HFFc6 (cell line): ENCODE results near the gene ZNF664. TPM values are rescaled to one million over a fixed set of nuclear protein-coding genes. Genes with fewer than 3 reads are reported as not detected.

Source experiments
- DNase-seq: peaks from one replicate; pipeline ENCODE4 v3.0.0-alpha.2; 2018
- H3K27ac Mint-ChIP-seq: 2 replicates; pipeline ENCODE4 v1.8.0; 2020; ENCODE audit warnings: mild to moderate bottlenecking, mixed read lengths
- H3K27me3 Mint-ChIP-seq: 2 replicates; pipeline ENCODE4 v1.8.0; 2021; ENCODE audit warnings: mild to moderate bottlenecking, moderate library complexity, mixed read lengths; ENCODE audit not compliant: insufficient read depth
- H3K36me3 Mint-ChIP-seq: 2 replicates; pipeline ENCODE4 v1.8.0; 2021; ENCODE audit warnings: low read depth, mixed read lengths
- H3K4me1 Mint-ChIP-seq: 2 replicates; pipeline ENCODE4 v1.8.0; 2020; ENCODE audit warnings: low read depth, mixed read lengths
- H3K4me3 Mint-ChIP-seq: 2 replicates; pipeline ENCODE4 v1.8.0; 2020; ENCODE audit warnings: mild to moderate bottlenecking, moderate library complexity, mixed read lengths
- H3K9me3 Mint-ChIP-seq: 2 replicates; pipeline ENCODE4 v1.8.0; 2020; ENCODE audit warnings: mild to moderate bottlenecking, mixed read lengths
- total RNA-seq, 6 experiments: library from RNA; stranded (reverse); fragmentation: NEBNext Ultra II Directional; extraction: Animal tissue kit (Norgen Biotek cat#: 25700); gene quantifications; 2 replicates in 1 of 6; 3 replicates in 5 of 6; pipeline ENCODE4 v1.2.3, GENCODE V29; 2021
- TF ChIP-seq, protein P1 (sequence below): fragments of 200-600 bp; sonication (generic); IDR thresholded peaks from 2 replicates; pipeline ENCODE4 v1.5.0; 2021; ENCODE audit warnings: antibody characterized with exemption, mild to moderate bottlenecking

ZNF664 gene
- total RNA-seq, 6 experiments from 2014 or later = 49.1 to 55.2 (median 53.4) TPM

DNA sequence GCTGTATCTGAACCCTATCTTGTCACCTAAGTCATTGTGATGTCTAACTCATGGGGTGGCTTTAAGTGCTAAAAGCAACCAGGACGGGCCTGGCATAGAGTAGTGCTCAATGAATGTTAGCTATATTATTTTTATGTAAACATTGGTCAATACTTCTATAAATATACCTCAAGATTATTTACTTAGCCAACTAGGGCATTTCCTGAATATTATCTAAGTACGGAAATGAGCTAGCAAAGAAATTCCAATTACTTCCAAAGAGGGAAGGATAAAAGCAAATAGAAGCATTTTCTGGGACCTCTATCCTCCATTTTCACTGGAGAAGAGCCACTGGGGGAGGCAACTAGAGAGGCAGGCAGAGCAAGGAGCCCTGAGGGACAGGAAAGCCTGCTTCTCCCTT is 21.0 kb upstream of the ZNF664 start:
- no peaks in the 10 kb centered on the region; the same call in 1 of the 2 replicates for H3K27me3 Mint-ChIP-seq
- peaks cover 24% of the 10 kb centered on the region for H3K4me1 Mint-ChIP-seq
- peaks cover 18% of the 10 kb centered on the region for H3K36me3 Mint-ChIP-seq
- no peaks in the 10 kb centered on the region for H3K9me3 Mint-ChIP-seq
- no peak for DNase-seq
- peak overlapping the region; percentile 64; the same call in 1 of the 2 replicates for H3K27ac Mint-ChIP-seq
- TF ChIP-seq, protein P1, sequence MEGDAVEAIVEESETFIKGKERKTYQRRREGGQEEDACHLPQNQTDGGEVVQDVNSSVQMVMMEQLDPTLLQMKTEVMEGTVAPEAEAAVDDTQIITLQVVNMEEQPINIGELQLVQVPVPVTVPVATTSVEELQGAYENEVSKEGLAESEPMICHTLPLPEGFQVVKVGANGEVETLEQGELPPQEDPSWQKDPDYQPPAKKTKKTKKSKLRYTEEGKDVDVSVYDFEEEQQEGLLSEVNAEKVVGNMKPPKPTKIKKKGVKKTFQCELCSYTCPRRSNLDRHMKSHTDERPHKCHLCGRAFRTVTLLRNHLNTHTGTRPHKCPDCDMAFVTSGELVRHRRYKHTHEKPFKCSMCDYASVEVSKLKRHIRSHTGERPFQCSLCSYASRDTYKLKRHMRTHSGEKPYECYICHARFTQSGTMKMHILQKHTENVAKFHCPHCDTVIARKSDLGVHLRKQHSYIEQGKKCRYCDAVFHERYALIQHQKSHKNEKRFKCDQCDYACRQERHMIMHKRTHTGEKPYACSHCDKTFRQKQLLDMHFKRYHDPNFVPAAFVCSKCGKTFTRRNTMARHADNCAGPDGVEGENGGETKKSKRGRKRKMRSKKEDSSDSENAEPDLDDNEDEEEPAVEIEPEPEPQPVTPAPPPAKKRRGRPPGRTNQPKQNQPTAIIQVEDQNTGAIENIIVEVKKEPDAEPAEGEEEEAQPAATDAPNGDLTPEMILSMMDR = no peak
- H3K4me3 Mint-ChIP-seq = peak overlapping the region; percentile 44; the same call in 1 of the 2 replicates

DNA sequence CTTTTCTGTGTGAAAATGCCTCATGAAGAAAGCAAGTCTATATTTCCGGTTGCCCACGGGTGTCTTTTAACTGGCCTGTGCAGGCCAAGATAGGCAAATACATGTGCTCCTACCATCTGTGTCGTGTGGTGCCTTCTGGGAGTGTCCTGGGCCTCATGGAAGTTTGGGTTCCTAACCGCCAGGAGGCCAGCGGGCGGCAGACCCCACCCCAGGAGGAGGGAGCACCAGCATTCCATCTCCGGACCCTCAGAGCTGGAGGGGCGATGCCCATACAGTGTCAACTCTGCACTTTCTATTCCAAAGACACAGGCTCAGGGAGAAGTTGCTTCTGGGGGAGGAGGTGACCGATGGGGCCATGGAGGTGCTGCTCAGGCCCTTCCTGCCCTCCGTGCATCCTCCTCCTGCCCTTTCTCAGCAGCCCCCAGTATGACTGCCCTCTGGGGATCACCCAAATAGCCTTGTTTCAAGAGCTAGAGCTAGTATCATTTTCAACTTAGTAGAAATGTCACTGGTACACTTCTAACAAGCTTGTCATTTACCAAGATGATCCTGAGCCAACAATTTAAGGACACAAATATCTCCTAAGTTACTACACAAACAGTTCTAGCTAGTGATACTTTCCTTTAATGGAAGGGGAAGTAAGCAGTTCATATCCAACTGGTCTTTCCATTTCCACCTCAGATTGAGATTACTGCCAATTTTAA is 18.2 kb upstream of the ZNF664 start:
- peaks cover 12% of the 10 kb centered on the region for H3K36me3 Mint-ChIP-seq
- no peak overlapping the region for H3K27ac Mint-ChIP-seq
- H3K4me3 Mint-ChIP-seq = no peak overlapping the region
- peaks cover 24% of the 10 kb centered on the region for H3K4me1 Mint-ChIP-seq
- TF ChIP-seq, protein P1 = no peak
- no peak for DNase-seq
- no peaks in the 10 kb centered on the region for H3K9me3 Mint-ChIP-seq
- H3K27me3 Mint-ChIP-seq = no peaks in the 10 kb centered on the region; the same call in 1 of the 2 replicates

DNA sequence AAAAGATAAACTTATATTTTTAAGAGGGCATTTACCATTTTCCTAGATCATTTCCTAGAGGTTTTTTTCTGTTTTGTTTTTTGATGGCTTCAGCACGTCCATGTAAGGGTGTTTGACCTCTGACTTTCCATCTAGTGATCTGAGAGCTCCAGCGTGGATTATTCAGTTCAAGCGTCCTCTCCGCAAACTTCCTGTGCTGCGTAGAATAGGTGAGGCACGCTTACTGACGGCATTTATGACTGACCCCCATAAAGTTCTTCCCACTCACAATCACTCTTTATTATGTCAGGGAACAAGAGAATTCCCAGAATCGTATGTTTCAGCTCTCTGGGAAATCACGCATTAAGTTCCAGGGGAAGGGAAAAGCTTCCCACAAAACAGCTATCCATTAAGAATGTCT is 16.8 kb upstream of the ZNF664 start:
- Mint-ChIP-seq H3K9me3 (no peaks in the 10 kb centered on the region), H3K4me3 (no peak overlapping the region), H3K4me1 (peaks cover 29% of the 10 kb centered on the region), H3K27me3 (no peaks in the 10 kb centered on the region; the same call in 1 of the 2 replicates), H3K36me3 (peaks cover 8% of the 10 kb centered on the region; the same call in 1 of the 2 replicates), H3K27ac (no peak overlapping the region)
- DNase-seq = no peak
- TF ChIP-seq, protein P1 = no peak

DNA sequence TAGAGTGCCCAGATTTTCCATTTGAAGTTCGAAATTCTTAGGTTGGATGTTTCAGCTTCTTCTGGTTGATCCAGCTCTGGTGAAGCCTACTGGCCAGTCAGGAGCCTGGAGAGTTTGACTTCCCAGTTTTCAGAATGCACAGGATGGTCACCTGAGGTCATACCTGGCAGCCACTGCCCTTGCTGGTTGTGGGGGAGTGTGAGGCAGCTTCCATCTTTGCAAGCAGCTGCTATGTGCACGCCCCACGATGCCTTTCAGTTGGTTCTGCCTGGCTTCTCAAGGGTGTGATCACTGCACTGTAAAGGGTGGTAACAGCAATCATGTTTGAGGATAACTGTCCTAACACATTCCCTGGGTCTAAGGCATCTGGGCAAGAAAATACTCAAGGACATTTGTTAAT is 15.8 kb upstream of the ZNF664 start:
- Mint-ChIP-seq H3K27me3 (no peaks in the 10 kb centered on the region; the same call in 1 of the 2 replicates), H3K4me1 (peaks cover 23% of the 10 kb centered on the region), H3K4me3 (no peak overlapping the region), H3K36me3 (peaks cover 8% of the 10 kb centered on the region; the same call in 1 of the 2 replicates), H3K9me3 (no peaks in the 10 kb centered on the region), H3K27ac (no peak overlapping the region)
- no peak for DNase-seq
- TF ChIP-seq, protein P1 = no peak

DNA sequence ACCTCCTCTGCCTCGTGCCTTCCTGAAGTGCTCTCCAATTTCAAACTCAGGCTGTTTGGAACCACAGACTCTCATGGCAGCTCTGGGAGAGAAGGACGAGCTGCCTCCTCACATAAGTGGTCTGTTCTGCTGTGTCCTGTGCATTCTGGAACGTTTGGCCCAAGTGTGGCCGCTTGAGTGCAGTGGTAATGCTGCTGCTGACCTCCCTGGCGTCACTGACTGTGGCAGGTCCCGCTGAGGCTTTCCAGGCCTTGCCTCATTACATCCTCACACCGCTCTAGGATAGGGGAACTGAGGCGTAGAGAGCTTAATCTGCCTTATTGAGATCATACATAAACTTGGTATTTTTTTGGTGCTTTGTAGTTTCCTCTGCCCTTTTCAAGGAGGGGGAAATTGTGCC is 14.6 kb upstream of the ZNF664 start:
- no peak overlapping the region for H3K4me3 Mint-ChIP-seq
- TF ChIP-seq, protein P1 = no peak
- no peaks in the 10 kb centered on the region; the same call in 1 of the 2 replicates for H3K27me3 Mint-ChIP-seq
- no peak overlapping the region for H3K27ac Mint-ChIP-seq
- H3K9me3 Mint-ChIP-seq = no peaks in the 10 kb centered on the region
- H3K4me1 Mint-ChIP-seq = peaks cover 13% of the 10 kb centered on the region
- no peak for DNase-seq
- 0 out of 2 replicates have a peak, but pooled peaks cover 8% of the 10 kb centered on the region for H3K36me3 Mint-ChIP-seq
